Karpas-422 (cell line): Measurements from ENCODE around the gene RGL1. TPM values are rescaled to one million over a fixed set of nuclear protein-coding genes. Genes with fewer than 3 reads are reported as not detected.

Source experiments
- DNase-seq: peaks from one replicate; pipeline ENCODE4 v3.0.0-alpha.2; 2015
- H2AFZ ChIP-seq: fragments of 200-600 bp; sonication (generic); 2 replicates; pipeline ENCODE4 v1.6.1; 2014; ENCODE audit warnings: antibody characterized with exemption, low read length, mixed read lengths
- H3K27ac ChIP-seq: fragments of 200-600 bp; sonication (generic); 2 replicates; pipeline ENCODE4 v1.5.1; 2014; ENCODE audit warnings: mild to moderate bottlenecking, low read length, moderate library complexity
- H3K27me3 ChIP-seq: fragments of 200-600 bp; sonication (generic); 2 replicates; pipeline ENCODE4 v1.6.1; 2014; ENCODE audit warnings: low read length, mixed read lengths
- H3K36me3 ChIP-seq: fragments of 200-600 bp; sonication (generic); 2 replicates; pipeline ENCODE4 v1.6.1; 2014; ENCODE audit warnings: low read length, mixed read lengths; ENCODE audit not compliant: insufficient read depth
- H3K4me1 ChIP-seq: fragments of 200-600 bp; sonication (generic); 2 replicates; pipeline ENCODE4 v1.6.1; 2014; ENCODE audit warnings: mild to moderate bottlenecking, low read length, mixed read lengths
- H3K4me2 ChIP-seq: fragments of 200-600 bp; sonication (generic); 2 replicates; pipeline ENCODE4 v1.6.1; 2014; ENCODE audit warnings: low read length, low read depth, mild to moderate bottlenecking; ENCODE audit not compliant: poor library complexity, severe bottlenecking
- H3K4me3 ChIP-seq: fragments of 200-600 bp; sonication (generic); 2 replicates; pipeline ENCODE4 v1.5.1; 2014; ENCODE audit warnings: mild to moderate bottlenecking, antibody characterized with exemption, low read length, mixed read lengths
- H3K79me2 ChIP-seq: fragments of 200-600 bp; sonication (generic); 2 replicates; pipeline ENCODE4 v1.6.1; 2014; ENCODE audit warnings: mild to moderate bottlenecking, low read length, mixed read lengths
- H3K9ac ChIP-seq: fragments of 200-600 bp; sonication (generic); 2 replicates; pipeline ENCODE4 v1.6.0; 2014; ENCODE audit warnings: low read length
- H3K9me2 ChIP-seq: fragments of 200-600 bp; sonication (generic), shearing (Covaris generic); replicated peaks from 2 replicates; pipeline ENCODE4 v1.6.0; 2014; ENCODE audit warnings: mild to moderate bottlenecking, low read length, moderate library complexity; ENCODE audit not compliant: insufficient read depth
- H3K9me3 ChIP-seq: fragments of 300-700, 200-600 bp; sonication (generic); 2 replicates; pipeline ENCODE4 v1.6.1; 2014; ENCODE audit warnings: low read length, mixed read lengths
- H4K20me1 ChIP-seq: fragments of 200-600 bp; sonication (generic); 2 replicates; pipeline ENCODE4 v1.6.1; 2014; ENCODE audit warnings: mild to moderate bottlenecking, antibody characterized with exemption, low read length, low read depth; ENCODE audit not compliant: insufficient read depth
- total RNA-seq: library from RNA; depleted of rRNA; stranded (reverse); fragments of >200 nt; shearing (Covaris generic); gene quantifications from 2 replicates; pipeline ENCODE4 v1.2.3, GENCODE V29; 2014; ENCODE audit warnings: low replicate concordance

The RGL1 gene
- total RNA-seq, 1 experiment from 2014 or later, result 1.0 TPM

- no peak overlapping the region for H3K27ac ChIP-seq
- H3K79me2 ChIP-seq, result no peaks in the 10 kb centered on the region
- DNase-seq, result no peak
- no peaks in the 10 kb centered on the region for H3K9me2 ChIP-seq
- H3K9ac ChIP-seq, result no peak overlapping the region
- H4K20me1 ChIP-seq, result no peaks in the 10 kb centered on the region
- no peaks in the 10 kb centered on the region for H3K36me3 ChIP-seq
- H3K9me3 ChIP-seq, result no peaks in the 10 kb centered on the region
- H2AFZ ChIP-seq, result no peak overlapping the region
- H3K4me1 ChIP-seq, result peaks cover 4% of the 10 kb centered on the region
- H3K27me3 ChIP-seq, result 0 out of 2 replicates have a peak, but pooled peaks cover 2% of the 10 kb centered on the region
- no peak overlapping the region for H3K4me2 ChIP-seq
- H3K4me3 ChIP-seq, result no peak overlapping the region
Observed at GRCh38 chr1:183892351-183892793, 87.5 kb downstream of the RGL1 start.

GRCh38 chr1:183893561-183894289 lies 88.8 kb downstream of the RGL1 start:
- no peaks in the 10 kb centered on the region for H4K20me1 ChIP-seq
- H3K9me2 ChIP-seq, result no peaks in the 10 kb centered on the region
- no peaks in the 10 kb centered on the region for H3K9me3 ChIP-seq
- H3K4me3 ChIP-seq, result no peak overlapping the region
- H3K27me3 ChIP-seq, result 0 out of 2 replicates have a peak, but pooled peaks cover 2% of the 10 kb centered on the region
- H3K4me1 ChIP-seq, result peaks cover 9% of the 10 kb centered on the region
- no peak overlapping the region for H3K9ac ChIP-seq
- no peak for DNase-seq
- no peak overlapping the region for H2AFZ ChIP-seq
- H3K36me3 ChIP-seq, result no peaks in the 10 kb centered on the region
- no peaks in the 10 kb centered on the region for H3K79me2 ChIP-seq
- no peak overlapping the region for H3K4me2 ChIP-seq
- H3K27ac ChIP-seq, result no peak overlapping the region

GRCh38 chr1:183894290-183894565 lies 89.3 kb downstream of the RGL1 start:
- no peaks in the 10 kb centered on the region for H4K20me1 ChIP-seq
- H3K27ac ChIP-seq, result no peak overlapping the region

GRCh38 chr1:183896466-183897048 lies 91.6 kb downstream of the RGL1 start:
- Histone ChIP-seq H3K9ac (no peak overlapping the region), H3K36me3 (no peaks in the 10 kb centered on the region), H3K27ac (no peak overlapping the region), H3K9me2 (no peaks in the 10 kb centered on the region), H3K4me1 (peaks cover 10% of the 10 kb centered on the region), H3K9me3 (no peaks in the 10 kb centered on the region), H4K20me1 (no peaks in the 10 kb centered on the region), H3K4me2 (no peak overlapping the region), H2AFZ (no peak overlapping the region), H3K79me2 (no peaks in the 10 kb centered on the region), H3K4me3 (no peak overlapping the region), H3K27me3 (0 out of 2 replicates have a peak, but pooled peaks cover 2% of the 10 kb centered on the region)
- DNase-seq, result no peak

More at GRCh38 chr1:183894290-183894565, 89.3 kb downstream of the RGL1 start:
- Histone ChIP-seq H3K9me2 (no peaks in the 10 kb centered on the region), H2AFZ (no peak overlapping the region), H3K27me3 (0 out of 2 replicates have a peak, but pooled peaks cover 2% of the 10 kb centered on the region), H3K4me1 (peaks cover 9% of the 10 kb centered on the region), H3K4me3 (no peak overlapping the region), H3K4me2 (no peak overlapping the region), H3K9ac (no peak overlapping the region), H3K79me2 (no peaks in the 10 kb centered on the region), H3K9me3 (no peaks in the 10 kb centered on the region), H3K36me3 (no peaks in the 10 kb centered on the region)
- DNase-seq, result no peak

- Histone ChIP-seq H3K4me2 (no peak overlapping the region), H3K4me3 (no peak overlapping the region)
Observed at GRCh38 chr1:183898001-183898396, 93.1 kb downstream of the RGL1 start.

GRCh38 chr1:183898610-183899009 lies 93.7 kb downstream of the RGL1 start:
- Histone ChIP-seq H3K36me3 (no peaks in the 10 kb centered on the region), H2AFZ (no peak overlapping the region), H3K9me2 (no peaks in the 10 kb centered on the region), H3K27ac (no peak overlapping the region), H3K4me2 (no peak overlapping the region), H3K4me1 (peaks cover 20% of the 10 kb centered on the region), H3K27me3 (0 out of 2 replicates have a peak, but pooled peaks cover 2% of the 10 kb centered on the region), H3K9me3 (no peaks in the 10 kb centered on the region), H3K4me3 (no peak overlapping the region), H3K9ac (no peak overlapping the region), H3K79me2 (no peaks in the 10 kb centered on the region), H4K20me1 (no peaks in the 10 kb centered on the region)
- DNase-seq, result no peak

More at GRCh38 chr1:183898001-183898396, 93.1 kb downstream of the RGL1 start:
- H3K27ac ChIP-seq, result no peak overlapping the region
- no peak overlapping the region for H2AFZ ChIP-seq
- H3K9ac ChIP-seq, result no peak overlapping the region
- H3K79me2 ChIP-seq, result no peaks in the 10 kb centered on the region
- no peaks in the 10 kb centered on the region for H3K9me3 ChIP-seq
- H4K20me1 ChIP-seq, result no peaks in the 10 kb centered on the region
- no peaks in the 10 kb centered on the region for H3K36me3 ChIP-seq
- no peaks in the 10 kb centered on the region for H3K9me2 ChIP-seq
- DNase-seq, result no peak
- H3K4me1 ChIP-seq, result peaks cover 15% of the 10 kb centered on the region
- 0 out of 2 replicates have a peak, but pooled peaks cover 2% of the 10 kb centered on the region for H3K27me3 ChIP-seq

GRCh38 chr1:183901748-183902330 lies 96.9 kb downstream of the RGL1 start:
- Histone ChIP-seq H3K4me1 (peaks cover 16% of the 10 kb centered on the region), H3K4me3 (no peak overlapping the region), H3K27ac (no peak overlapping the region), H3K4me2 (no peak overlapping the region), H3K9ac (no peak overlapping the region), H3K79me2 (no peaks in the 10 kb centered on the region), H3K9me2 (no peaks in the 10 kb centered on the region), H2AFZ (no peak overlapping the region), H4K20me1 (no peaks in the 10 kb centered on the region), H3K9me3 (no peaks in the 10 kb centered on the region), H3K36me3 (no peaks in the 10 kb centered on the region), H3K27me3 (no peaks in the 10 kb centered on the region)
- no peak for DNase-seq

GRCh38 chr1:183903101-183903500 lies 98.2 kb downstream of the RGL1 start:
- H3K9ac ChIP-seq, result no peak overlapping the region
- no peaks in the 10 kb centered on the region for H3K9me2 ChIP-seq
- no peaks in the 10 kb centered on the region for H3K9me3 ChIP-seq
- DNase-seq, result no peak
- H3K27ac ChIP-seq, result no peak overlapping the region
- no peaks in the 10 kb centered on the region for H4K20me1 ChIP-seq
- peak overlapping the region; percentile 35 for H3K4me2 ChIP-seq
- H2AFZ ChIP-seq, result no peak overlapping the region
- H3K36me3 ChIP-seq, result no peaks in the 10 kb centered on the region
- H3K27me3 ChIP-seq, result no peaks in the 10 kb centered on the region
- no peaks in the 10 kb centered on the region for H3K79me2 ChIP-seq
- H3K4me1 ChIP-seq, result peaks cover 11% of the 10 kb centered on the region
- no peak overlapping the region for H3K4me3 ChIP-seq
